GM23248 (cell line): Measurements from ENCODE around the gene CCNY. TPM values are rescaled to one million over a fixed set of nuclear protein-coding genes. Genes with fewer than 3 reads are reported as not detected.

Source experiments
- DNase-seq: peaks from one replicate; pipeline ENCODE4 v3.0.0-alpha.2; 2015
- H2AFZ ChIP-seq: fragments of 200-600 bp; sonication (generic); 2 replicates; pipeline ENCODE4 v1.6.1; 2016; ENCODE audit warnings: antibody characterized with exemption
- H3F3A ChIP-seq: fragments of 200-600 bp; sonication (generic); 2 replicates; pipeline ENCODE4 v1.6.1; 2016; ENCODE audit warnings: mild to moderate bottlenecking, antibody characterized with exemption, mixed run types; ENCODE audit not compliant: insufficient read depth
- H3K27ac ChIP-seq: fragments of 200-600 bp; sonication (generic); 2 replicates; pipeline ENCODE4 v1.5.1; 2016; ENCODE audit warnings: mild to moderate bottlenecking
- H3K27me3 ChIP-seq: fragments of 200-600 bp; sonication (generic); replicated peaks from 2 replicates; pipeline ENCODE4 v1.6.1; 2016; ENCODE audit warnings: mild to moderate bottlenecking; ENCODE audit not compliant: insufficient read depth
- H3K36me3 ChIP-seq: fragments of 200-600 bp; sonication (generic); 2 replicates; pipeline ENCODE4 v1.6.1; 2016; ENCODE audit warnings: low read depth, mild to moderate bottlenecking
- H3K4me1 ChIP-seq: fragments of 200-600 bp; sonication (generic); 2 replicates; pipeline ENCODE4 v1.6.1; 2016; ENCODE audit warnings: mild to moderate bottlenecking; ENCODE audit not compliant: insufficient read depth
- H3K4me2 ChIP-seq: fragments of 200-600 bp; sonication (generic); one replicate; pipeline ENCODE4 v1.6.1; 2016; ENCODE audit warnings: mild to moderate bottlenecking; ENCODE audit not compliant: unreplicated experiment
- H3K4me3 ChIP-seq: fragments of 200-600 bp; sonication (generic); 2 replicates; pipeline ENCODE4 v1.5.1; 2016; ENCODE audit warnings: mild to moderate bottlenecking
- H3K79me2 ChIP-seq: fragments of 200-600 bp; sonication (generic); 2 replicates; pipeline ENCODE4 v1.6.1; 2016; ENCODE audit warnings: mild to moderate bottlenecking; ENCODE audit not compliant: insufficient read depth
- H3K9ac ChIP-seq: fragments of 200-600 bp; sonication (generic); 2 replicates; pipeline ENCODE4 v1.6.1; 2016; ENCODE audit warnings: mild to moderate bottlenecking
- H3K9me2 ChIP-seq: fragments of 200-600 bp; sonication (generic); 2 replicates; pipeline ENCODE4 v1.6.1; 2016; ENCODE audit warnings: mixed run types, mild to moderate bottlenecking, moderate library complexity; ENCODE audit not compliant: insufficient read depth
- H3K9me3 ChIP-seq: fragments of 200-600 bp; sonication (generic); one replicate; pipeline ENCODE4 v1.6.1; 2017; ENCODE audit warnings: low read depth
- H4K20me1 ChIP-seq: fragments of 200-600 bp; sonication (generic); 2 replicates; pipeline ENCODE4 v1.6.0; 2016; ENCODE audit not compliant: insufficient read depth
- EZH2 ChIP-seq: fragments of 200-600 bp; sonication (generic); IDR thresholded peaks from 2 replicates; pipeline ENCODE4 v1.6.1; 2018; ENCODE audit warnings: antibody characterized with exemption, mild to moderate bottlenecking; ENCODE audit not compliant: insufficient read depth, poor library complexity, severe bottlenecking
- EZH2phosphoT487 ChIP-seq: fragments of 200-600 bp; sonication (generic); IDR thresholded peaks from 2 replicates; pipeline ENCODE4 v1.6.1; 2018; ENCODE audit warnings: antibody characterized with exemption, moderate library complexity, mild to moderate bottlenecking, low read depth; ENCODE audit not compliant: insufficient read depth
- WGBS, 2 experiments: methylation state at CpG; one replicate each; pipeline ENCODE4 v1.1.6; 2015 to 2017; ENCODE audit warnings: low lambda C conversion rate in 2 of 2, low coverage in 1 of 2; ENCODE audit errors: missing lambda C conversion rate in 2 of 2; 5-methylcytosine and 5-hydroxymethylcytosine counted together
- in situ Hi-C: fragments of 300-500 bp; cut with MboI; formaldehyde crosslinking; loops from 2 replicates; pipeline ENCODE4 v1.15.0; 2020
- polyA plus RNA-seq: library from polyadenylated mRNA; unstranded; fragments of >200 nt; fragmentation: Nextera tagmentation; extraction: Ambion mirVana; gene quantifications from 2 replicates; pipeline ENCODE4 v1.2.1, GENCODE V29; 2016
- total RNA-seq: library from RNA; depleted of rRNA; stranded (reverse); fragments of >200 nt; shearing (Covaris generic); gene quantifications from 2 replicates; pipeline ENCODE4 v1.2.3, GENCODE V29; 2014

CCNY gene
- total and polyA plus RNA-seq, 2 experiments from 2014 or later = 12.8 to 70.4 TPM

- Histone ChIP-seq H3K4me1 (peaks cover 21% of the 10 kb centered on the region), H3K4me2 (no peak overlapping the region), H3K79me2 (peaks cover 100% of the 10 kb centered on the region), H3K27me3 (no peaks in the 10 kb centered on the region), H3K9me2 (no peaks in the 10 kb centered on the region), H3K9me3 (no peaks in the 10 kb centered on the region), H3K9ac (no peak overlapping the region), H3K27ac (no peak overlapping the region), H3K36me3 (no peaks in the 10 kb centered on the region), H3F3A (peaks cover 15% of the 10 kb centered on the region), H2AFZ (no peak overlapping the region), H3K4me3 (no peak overlapping the region), H4K20me1 (peaks cover 17% of the 10 kb centered on the region; the same call in 1 of the 2 replicates)
- TF ChIP-seq EZH2phosphoT487 (no peak), EZH2 (no peak)
- no peak for DNase-seq
- in situ Hi-C loops = no loop called here
- 58 to 59% methylated on average over 4 of the region's 4 CpGs for WGBS, 2 experiments
Observed at GRCh38 chr10:35367982-35368381, 31.7 kb downstream of the CCNY start.

GRCh38 chr10:35368485-35369048, 32.3 kb downstream of the CCNY start:
- H2AFZ ChIP-seq = no peak overlapping the region
- no peaks in the 10 kb centered on the region for H3K36me3 ChIP-seq
- H3K27ac ChIP-seq = 0 out of 2 replicates have a peak overlapping the region, but pooled peaks have one; percentile 0
- peaks cover 23% of the 10 kb centered on the region for H3K4me1 ChIP-seq
- no peaks in the 10 kb centered on the region for H3K9me3 ChIP-seq
- WGBS, 2 experiments = 92 to 93% methylated on average over 11 of the region's 11 CpGs
- H3F3A ChIP-seq = peaks cover 15% of the 10 kb centered on the region
- in situ Hi-C loops = no loop called here
- H3K79me2 ChIP-seq = peaks cover 100% of the 10 kb centered on the region
- no peaks in the 10 kb centered on the region for H3K9me2 ChIP-seq
- H3K27me3 ChIP-seq = no peaks in the 10 kb centered on the region
- no peak overlapping the region for H3K4me3 ChIP-seq
- H3K4me2 ChIP-seq = no peak overlapping the region
- TF ChIP-seq EZH2 = no peak
- no peak for TF ChIP-seq EZH2phosphoT487
- H4K20me1 ChIP-seq = peaks cover 17% of the 10 kb centered on the region; the same call in 1 of the 2 replicates
- DNase-seq = no peak
- no peak overlapping the region for H3K9ac ChIP-seq

GRCh38 chr10:35369049-35369611, 32.8 kb downstream of the CCNY start:
- Histone ChIP-seq H3K27me3 (no peaks in the 10 kb centered on the region), H3K4me1 (peaks cover 23% of the 10 kb centered on the region), H3K79me2 (peaks cover 100% of the 10 kb centered on the region), H3K36me3 (no peaks in the 10 kb centered on the region), H3K4me2 (no peak overlapping the region), H3K9me3 (no peaks in the 10 kb centered on the region), H3F3A (peaks cover 15% of the 10 kb centered on the region), H3K9ac (no peak overlapping the region), H3K27ac (0 out of 2 replicates have a peak overlapping the region, but pooled peaks have one; percentile 0), H3K4me3 (no peak overlapping the region), H2AFZ (no peak overlapping the region), H3K9me2 (no peaks in the 10 kb centered on the region), H4K20me1 (peaks cover 13% of the 10 kb centered on the region; the same call in 1 of the 2 replicates)
- peak; percentile 24 for DNase-seq
- in situ Hi-C loops = no loop called here
- WGBS, 2 experiments = 35 to 39% methylated on average over 6 of the region's 6 CpGs
- TF ChIP-seq EZH2 (no peak), EZH2phosphoT487 (no peak)

- DNase-seq = no peak
- Histone ChIP-seq H3K9me2 (no peaks in the 10 kb centered on the region), H3F3A (peaks cover 15% of the 10 kb centered on the region), H3K36me3 (no peaks in the 10 kb centered on the region), H4K20me1 (peaks cover 4% of the 10 kb centered on the region), H3K4me2 (peak overlapping the region; percentile 69), H2AFZ (no peak overlapping the region), H3K4me1 (peaks cover 32% of the 10 kb centered on the region), H3K79me2 (peaks cover 100% of the 10 kb centered on the region), H3K27me3 (no peaks in the 10 kb centered on the region), H3K4me3 (no peak overlapping the region), H3K9ac (peak overlapping the region; percentile 32; the same call in 1 of the 2 replicates), H3K9me3 (no peaks in the 10 kb centered on the region), H3K27ac (peak overlapping the region; percentile 75)
- in situ Hi-C loops = no loop called here
- TF ChIP-seq EZH2phosphoT487 = no peak
- no peak for TF ChIP-seq EZH2
- 88 to 92% methylated on average over 3 of the region's 3 CpGs for WGBS, 2 experiments
Observed at GRCh38 chr10:35371731-35372130, 35.4 kb downstream of the CCNY start.
